Measurements from ENCODE around the gene PAF1. TPM values are rescaled to one million over a fixed set of nuclear protein-coding genes. Genes with fewer than 3 reads are reported as not detected.

Gene PAF1
- total RNA-seq, 1 donor from 2014 or later, result 34.8 TPM

- ATAC-seq, result no peak
- intact Hi-C loops (cut with micrococcal nuclease), result no loop called here
- DNase-seq, result no peak
Measured at GRCh38 chr19:39419003-39419402, 28.1 kb upstream of the PAF1 start.

GRCh38 chr19:39417463-39418181, 26.7 kb upstream of the PAF1 start:
- intact Hi-C loops (cut with micrococcal nuclease), result no loop called here
- DNase-seq, result no peak

GRCh38 chr19:39416152-39417120, 25.5 kb upstream of the PAF1 start:
- ATAC-seq (no peak), DNase-seq (no peak)
- intact Hi-C loops (cut with micrococcal nuclease), result no loop called here

More at GRCh38 chr19:39417463-39418181, 26.7 kb upstream of the PAF1 start:
- ATAC-seq, result no peak

- ATAC-seq (no peak), DNase-seq (no peak)
- intact Hi-C loops (cut with micrococcal nuclease), result no loop called here
Measured at GRCh38 chr19:39415111-39416046, 24.5 kb upstream of the PAF1 start.

- intact Hi-C loops (cut with micrococcal nuclease), result no loop called here
- no peak for ATAC-seq
- no peak for DNase-seq
Measured at GRCh38 chr19:39413911-39414608, 23.2 kb upstream of the PAF1 start.

GRCh38 chr19:39413272-39413910, 22.5 kb upstream of the PAF1 start:
- intact Hi-C loops (cut with micrococcal nuclease), result no loop called here
- ATAC-seq, result peak; percentile 6

GRCh38 chr19:39412867-39413271, 22.0 kb upstream of the PAF1 start:
- DNase-seq, result no peak
- intact Hi-C loops (cut with micrococcal nuclease), result no loop called here
- ATAC-seq, result no peak

More at GRCh38 chr19:39413272-39413910, 22.5 kb upstream of the PAF1 start:
- peak; percentile 84 for DNase-seq

- intact Hi-C loops (cut with micrococcal nuclease), result no loop called here
- DNase-seq, result peak; percentile 97
- peak; percentile 63 for ATAC-seq
Measured at GRCh38 chr19:39412100-39412866, 21.4 kb upstream of the PAF1 start, which contains the start of gene PLEKHG2. PLEKHG2 (plus strand) TSS chr19:39412669; CDS start chr19:39414087, 1,418 bp downstream.

- intact Hi-C loops (cut with micrococcal nuclease), result loop anchor here (2.0 kb wide), 1 partner anchor 15 kb away; no protein-coding TSS in a partner anchor
- DNase-seq (peak; percentile 94), ATAC-seq (peak; percentile 39)
Measured at GRCh38 chr19:39411832-39412099, 20.9 kb upstream of the PAF1 start.

- DNase-seq (no peak), ATAC-seq (no peak)
Measured at GRCh38 chr19:39411081-39411831, 20.4 kb upstream of the PAF1 start.

GRCh38 chr19:39410831-39411080, 19.9 kb upstream of the PAF1 start:
- intact Hi-C loops (cut with micrococcal nuclease), result loop anchor here (2.0 kb wide), 1 partner anchor 14 kb away; no protein-coding TSS in a partner anchor
- no peak for DNase-seq
- ATAC-seq, result no peak

More at GRCh38 chr19:39411081-39411831, 20.4 kb upstream of the PAF1 start:
- intact Hi-C loops (cut with micrococcal nuclease), result loop anchor here (2.0 kb wide), 1 partner anchor 14 kb away; no protein-coding TSS in a partner anchor

GRCh38 chr19:39410017-39410830, 19.3 kb upstream of the PAF1 start:
- DNase-seq, result peak; percentile 92
- intact Hi-C loops (cut with micrococcal nuclease), result loop anchor here (2.0 kb wide), 1 partner anchor 13 kb away; no protein-coding TSS in a partner anchor
- peak; percentile 39 for ATAC-seq

GRCh38 chr19:39409208-39410016, 18.5 kb upstream of the PAF1 start:
- ATAC-seq (peak; percentile 54), DNase-seq (peak; percentile 96)
- intact Hi-C loops (cut with micrococcal nuclease), result loop anchor here (2.0 kb wide), 1 partner anchor 13 kb away; no protein-coding TSS in a partner anchor

- no peak for ATAC-seq
- intact Hi-C loops (cut with micrococcal nuclease), result no loop called here
- DNase-seq, result no peak
Measured at GRCh38 chr19:39408392-39409207, 17.7 kb upstream of the PAF1 start.
